Esophagus squamous epithelium (tissue), 4 donors: ENCODE results near the gene MAF.

Source experiments
- POLR2A ChIP-seq, 4 donors: fragments of 450-650 bp; IDR thresholded peaks; one replicate each; pipeline ENCODE4 v1.6.1; 2017; ENCODE audit warnings: antibody characterized with exemption in 4 of 4, mild to moderate bottlenecking in 4 of 4, moderate library complexity in 3 of 4
- TF ChIP-seq, protein P1 (sequence below), 6 experiments: fragments of 450-650 bp in 4 of 6; fragments of 200-600 bp in 2 of 6; sonication (generic) in 2 of 6; IDR thresholded peaks; one replicate each; pipeline ENCODE4 v1.5.1; 2016 to 2019; ENCODE audit warnings: antibody characterized with exemption in 6 of 6, mild to moderate bottlenecking in 4 of 6, moderate library complexity in 4 of 6

DNA sequence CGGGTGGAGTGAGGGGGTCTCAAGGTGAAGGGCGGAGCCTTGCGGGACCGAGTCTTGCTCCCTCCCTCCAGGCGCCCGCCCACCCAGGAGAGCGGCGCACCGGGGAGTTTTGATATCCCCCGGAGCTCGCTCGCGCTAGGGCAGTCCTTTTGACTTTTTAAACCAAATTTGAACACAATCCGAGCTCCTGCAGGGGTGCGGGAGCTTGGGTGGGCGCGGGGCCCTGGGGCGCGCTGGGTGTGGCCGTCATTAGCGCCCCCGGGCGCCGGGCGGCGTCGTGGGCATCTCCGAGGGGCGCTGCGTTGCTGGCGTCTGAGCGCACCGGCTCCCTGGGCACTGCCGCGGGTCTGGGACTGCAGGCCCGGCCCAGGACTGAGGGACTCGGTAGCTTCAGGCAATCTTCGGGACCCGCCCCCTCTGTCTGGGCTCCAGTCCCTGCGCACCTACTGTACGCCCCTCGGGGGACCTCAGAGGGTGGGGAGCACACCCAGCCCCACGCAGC is 10.9 kb downstream of the MAF start:
- TF ChIP-seq, protein P1, sequence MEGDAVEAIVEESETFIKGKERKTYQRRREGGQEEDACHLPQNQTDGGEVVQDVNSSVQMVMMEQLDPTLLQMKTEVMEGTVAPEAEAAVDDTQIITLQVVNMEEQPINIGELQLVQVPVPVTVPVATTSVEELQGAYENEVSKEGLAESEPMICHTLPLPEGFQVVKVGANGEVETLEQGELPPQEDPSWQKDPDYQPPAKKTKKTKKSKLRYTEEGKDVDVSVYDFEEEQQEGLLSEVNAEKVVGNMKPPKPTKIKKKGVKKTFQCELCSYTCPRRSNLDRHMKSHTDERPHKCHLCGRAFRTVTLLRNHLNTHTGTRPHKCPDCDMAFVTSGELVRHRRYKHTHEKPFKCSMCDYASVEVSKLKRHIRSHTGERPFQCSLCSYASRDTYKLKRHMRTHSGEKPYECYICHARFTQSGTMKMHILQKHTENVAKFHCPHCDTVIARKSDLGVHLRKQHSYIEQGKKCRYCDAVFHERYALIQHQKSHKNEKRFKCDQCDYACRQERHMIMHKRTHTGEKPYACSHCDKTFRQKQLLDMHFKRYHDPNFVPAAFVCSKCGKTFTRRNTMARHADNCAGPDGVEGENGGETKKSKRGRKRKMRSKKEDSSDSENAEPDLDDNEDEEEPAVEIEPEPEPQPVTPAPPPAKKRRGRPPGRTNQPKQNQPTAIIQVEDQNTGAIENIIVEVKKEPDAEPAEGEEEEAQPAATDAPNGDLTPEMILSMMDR (IDR thresholded peaks at IDR 0.05), result no peak
- TF ChIP-seq POLR2A (IDR thresholded peaks at IDR 0.05), result no peak
